Ureter (tissue), 1 donor: ENCODE results near the gene FAM25C. TPM values are rescaled to one million over a fixed set of nuclear protein-coding genes. Genes with fewer than 3 reads are reported as not detected.
"Not testable (repeated sequence)": the region's sequence is repeated elsewhere in the genome, so short reads cannot be mapped to it uniquely, and the experiment has no call there.

Source experiments
- DNase-seq: peaks from one replicate; pipeline ENCODE4 v3.0.0-alpha.2; 2020; ENCODE audit warnings: low spot score
- total RNA-seq: library from RNA; stranded (reverse); gene quantifications from one replicate; pipeline ENCODE4 v1.2.4, GENCODE V29; 2023
- donor health status: DM: yes; HTN: yes; CAD: no.

The FAM25C gene
- total RNA-seq, 1 donor from 2014 or later, result not detected

GRCh38 chr10:47959677-47960076 is 39.9 kb downstream of the FAM25C start:
- not testable (repeated sequence) for DNase-seq

- DNase-seq, result not testable (repeated sequence)
These were observed 42.4 kb downstream of the FAM25C start for GRCh38 chr10:47957158-47957557.

- not testable (repeated sequence) for DNase-seq
These were observed 52.2 kb downstream of the FAM25C start for GRCh38 chr10:47947424-47947823.

Other genes starting within 250 kb of the FAM25C start
- gene SYT15B, start 236.2 kb downstream of the FAM25C start, total RNA-seq, result 4.9 TPM
- not detected for gene NPY4R2, start 81.1 kb downstream of the FAM25C start, total RNA-seq